Osteocyte (in vitro differentiated cells): Measurements from ENCODE around the gene PRDM11. TPM values are rescaled to one million over a fixed set of nuclear protein-coding genes. Genes with fewer than 3 reads are reported as not detected.

Experiments
- DNase-seq: peaks from one replicate; pipeline ENCODE4 v3.0.0; 2021; ENCODE audit warnings: mixed read lengths; ENCODE audit not compliant: unreplicated experiment; ENCODE audit errors: extremely low spot score
- H3K27ac Mint-ChIP-seq: one replicate; pipeline ENCODE4 v1.8.0; 2021; ENCODE audit warnings: mild to moderate bottlenecking, mixed read lengths; ENCODE audit not compliant: unreplicated experiment
- H3K27me3 Mint-ChIP-seq: one replicate; pipeline ENCODE4 v1.8.0; 2021; ENCODE audit warnings: mixed read lengths; ENCODE audit not compliant: unreplicated experiment
- H3K36me3 Mint-ChIP-seq: one replicate; pipeline ENCODE4 v1.8.0; 2021; ENCODE audit warnings: mixed read lengths; ENCODE audit not compliant: unreplicated experiment
- H3K4me1 Mint-ChIP-seq: one replicate; pipeline ENCODE4 v1.8.0; 2021; ENCODE audit warnings: mixed read lengths; ENCODE audit not compliant: unreplicated experiment
- H3K4me3 Mint-ChIP-seq: one replicate; pipeline ENCODE4 v1.8.0; 2021; ENCODE audit warnings: mild to moderate bottlenecking, moderate library complexity, mixed read lengths; ENCODE audit not compliant: unreplicated experiment
- H3K9me3 Mint-ChIP-seq: one replicate; pipeline ENCODE4 v1.8.0; 2021; ENCODE audit warnings: mixed read lengths; ENCODE audit not compliant: unreplicated experiment
- CTCF ChIP-seq: fragments of 200-600 bp; sonication (generic); IDR thresholded peaks from 2 replicates; pipeline ENCODE4 v1.5.0; 2021; ENCODE audit warnings: antibody characterized with exemption, mild to moderate bottlenecking, moderate library complexity
- total RNA-seq: library from RNA; stranded (reverse); gene quantifications from 2 replicates; pipeline ENCODE4 v1.2.1, GENCODE V29; 2021

PRDM11 gene
- total RNA-seq, 1 donor from 2014 or later = 25.4 TPM

GRCh38 chr11:45141631-45142030 lies 4.8 kb upstream of the PRDM11 start:
- Mint-ChIP-seq H3K27ac (no peak overlapping the region), H3K36me3 (no peaks in the 10 kb centered on the region), H3K4me1 (peaks cover 9% of the 10 kb centered on the region), H3K27me3 (peaks cover 67% of the 10 kb centered on the region), H3K4me3 (no peak overlapping the region), H3K9me3 (no peaks in the 10 kb centered on the region)
- TF ChIP-seq CTCF = no peak
- peak; percentile 60 for DNase-seq

GRCh38 chr11:45142241-45143055 lies 4.0 kb upstream of the PRDM11 start:
- H3K36me3 Mint-ChIP-seq = no peaks in the 10 kb centered on the region
- TF ChIP-seq CTCF = no peak
- no peak overlapping the region for H3K27ac Mint-ChIP-seq
- peaks cover 64% of the 10 kb centered on the region for H3K27me3 Mint-ChIP-seq
- H3K4me3 Mint-ChIP-seq = no peak overlapping the region
- H3K4me1 Mint-ChIP-seq = peaks cover 9% of the 10 kb centered on the region
- no peaks in the 10 kb centered on the region for H3K9me3 Mint-ChIP-seq
- DNase-seq = peak; percentile 64

- Mint-ChIP-seq H3K4me1 (peaks cover 19% of the 10 kb centered on the region), H3K27ac (no peak overlapping the region), H3K4me3 (no peak overlapping the region), H3K27me3 (peaks cover 54% of the 10 kb centered on the region), H3K9me3 (no peaks in the 10 kb centered on the region), H3K36me3 (no peaks in the 10 kb centered on the region)
- no peak for DNase-seq
- no peak for TF ChIP-seq CTCF
Observed at GRCh38 chr11:45143494-45143893, 2.9 kb upstream of the PRDM11 start.

- Mint-ChIP-seq H3K4me3 (no peak overlapping the region), H3K36me3 (no peaks in the 10 kb centered on the region), H3K27ac (no peak overlapping the region), H3K27me3 (peaks cover 46% of the 10 kb centered on the region), H3K4me1 (peaks cover 24% of the 10 kb centered on the region), H3K9me3 (no peaks in the 10 kb centered on the region)
- DNase-seq = peak; percentile 63
- TF ChIP-seq CTCF = no peak
Observed at GRCh38 chr11:45144126-45145082, 2.0 kb upstream of the PRDM11 start.

GRCh38 chr11:45145083-45145378 lies 1.4 kb upstream of the PRDM11 start:
- Mint-ChIP-seq H3K4me1 (peaks cover 24% of the 10 kb centered on the region), H3K27me3 (peaks cover 41% of the 10 kb centered on the region), H3K27ac (no peak overlapping the region), H3K36me3 (no peaks in the 10 kb centered on the region), H3K4me3 (no peak overlapping the region), H3K9me3 (no peaks in the 10 kb centered on the region)
- no peak for TF ChIP-seq CTCF
- DNase-seq = no peak
